ENCODE data around the gene DPYD. TPM values are rescaled to one million over a fixed set of nuclear protein-coding genes. Genes with fewer than 3 reads are reported as not detected.

The DPYD gene
- total and polyA plus RNA-seq, 10 of the 15 experiments (the other 5 are each of a cell fraction or from before 2014, with no cell fraction given) = 5.7 to 23.8 (median 10.2) TPM

- intact Hi-C loops (cut with micrococcal nuclease; ENCODE audit: unreplicated experiment) (no loop called here), in situ Hi-C loops (cut with MboI) (loop anchor here (25.0 kb wide), 1 partner anchor 855 kb away; no protein-coding TSS in a partner anchor)
- Histone ChIP-seq H3K36me3 (ENCODE audit: control insufficient read depth in 2 of 2, insufficient read depth in 2 of 2, low read length in 1 of 2) (no peaks in the 10 kb centered on the region), H3K4me2 (ENCODE audit: control insufficient read depth, insufficient read depth) (no peak overlapping the region), H3K27me3 (replicated peaks in 1 of 2; ENCODE audit: control insufficient read depth in 2 of 2, insufficient read depth in 2 of 2, low read length in 1 of 2) (no peaks in the 10 kb centered on the region), H3K4me1 (ENCODE audit: control insufficient read depth, insufficient read depth, low read length) (no peaks in the 10 kb centered on the region), H3K9me3 (replicated peaks; ENCODE audit: control insufficient read depth, insufficient read depth, low read length) (no peaks in the 10 kb centered on the region), H2AFZ (ENCODE audit: control insufficient read depth, low read depth, low read length) (no peak overlapping the region), H3K9ac (ENCODE audit: control insufficient read depth, insufficient read depth, low read length) (no peak overlapping the region), H4K20me1 (ENCODE audit: control insufficient read depth, insufficient read depth) (no peaks in the 10 kb centered on the region), H3K4me3 (no peak overlapping the region), H3K27ac (ENCODE audit: control insufficient read depth, insufficient read depth) (no peak overlapping the region), H3K79me2 (ENCODE audit: control insufficient read depth, insufficient read depth, low read length) (no peaks in the 10 kb centered on the region)
- 4% methylated on average over 1 of the region's 1 CpG for WGBS (ENCODE audit: insufficient coverage, insufficient replicate concordance, low lambda C conversion rate, missing lambda C conversion rate)
- DNase-seq (ENCODE audit: low read depth, low spot score) (no peak), ATAC-seq (no peak), FAIRE-seq (no peak)
- BruUV-seq (replicated peaks) = no TSS peak
- POLR2A ChIA-PET = no interaction called here
- SMC1A ChIA-PET (ENCODE audit: uncharacterized antibody, unreplicated experiment) = interaction anchor here (0.7 to 2.5 kb wide), 4 partner anchors 11 to 1686 kb away, joined by 3 to 10 read pairs (median 6); no protein-coding TSS in a partner anchor
- CTCF ChIA-PET = interaction anchor here (1.2 to 1.8 kb wide), 4 partner anchors 238 to 679 kb away, joined by 3 to 7 read pairs (median 4); no protein-coding TSS in a partner anchor
- TF ChIP-seq PAX5 (IDR thresholded peaks at IDR 0.05; ENCODE audit: borderline replicate concordance, low read depth, low read length) = no peak
- no peak for TF ChIP-seq CEBPZ (IDR thresholded peaks at IDR 0.05; ENCODE audit: low read depth, low read length)
- no peak for TF ChIP-seq PBX3 (IDR thresholded peaks at IDR 0.05; ENCODE audit: insufficient replicate concordance, low read depth, low read length)
- TF ChIP-seq SIN3A (IDR thresholded peaks at IDR 0.05; ENCODE audit: low read depth, low read length) = no peak
- RAD21 ChIA-PET (ENCODE audit: unreplicated experiment) = interaction anchor here (1.4 to 1.9 kb wide), 2 partner anchors 124 to 575 kb away, joined by 4 to 7 read pairs; no protein-coding TSS in a partner anchor
Observed at GRCh38 chr1:97816927-97817326, 103.9 kb downstream of the DPYD start.

Data from GM12878 (cell line).